Smooth muscle cell of trachea (primary cell): ENCODE results near the gene ASB8. TPM values are rescaled to one million over a fixed set of nuclear protein-coding genes. Genes with fewer than 3 reads are reported as not detected.

ENCODE experiments used
- total RNA-seq: library from RNA; depleted of rRNA; stranded (reverse); fragments of >200 nt; gene quantifications from 2 replicates; pipeline ENCODE4 v1.2.1, GENCODE V29; 2014

The ASB8 gene
- 24.3 and 34.6 TPM in 2 replicates for total RNA-seq

GRCh38 chr12:48157018-48157888 is at the start of gene ASB8:
TSS of gene ASB8 (minus strand) at chr12:48157515. CDS start at chr12:48153496, 4,019 bp downstream.

GRCh38 chr12:48203192-48203591 is 45.9 kb upstream of the ASB8 start, which contains the start of gene OR10AD1:
TSS of gene OR10AD1 (minus strand) at chr12:48203292. CDS start at chr12:48203292, 0 bp downstream.

GRCh38 chr12:48183091-48183875 is 26.0 kb upstream of the ASB8 start, which contains the start of gene CCDC184:
TSS of gene CCDC184 (plus strand) at chr12:48183644. CDS start at chr12:48184123, 479 bp downstream.

GRCh38 chr12:48119078-48119833 is 38.1 kb downstream of the ASB8 start, which contains the start of gene PFKM:
TSS of gene PFKM (plus strand) at chr12:48119364. CDS start at chr12:48122775, 3,411 bp downstream.

GRCh38 chr12:48105867-48106680 is 51.2 kb downstream of the ASB8 start, which contains the start of gene SENP1:
TSS of gene SENP1 (minus strand) at chr12:48106079. CDS start at chr12:48101472, 4,607 bp downstream.

Other genes with a start within 250 kb of the ASB8 start
- gene TMEM106C, start 193.9 kb downstream of the ASB8 start, total RNA-seq, result 71.8 and 130 TPM in 2 replicates
- gene COL2A1, start 153.0 kb downstream of the ASB8 start, total RNA-seq, result under 0.01 and 0.15 TPM in 2 replicates
- 18.3 and 19.4 TPM in 2 replicates for gene SENP1, start 51.4 kb downstream of the ASB8 start, total RNA-seq
- 102 and 109 TPM in 2 replicates for gene PFKM, start 38.2 kb downstream of the ASB8 start, total RNA-seq
- gene CCDC184, start 26.1 kb upstream of the ASB8 start, total RNA-seq, result 0.15 and 0.33 TPM in 2 replicates
- not detected in 2 replicates for gene OR10AD1, start 45.8 kb upstream of the ASB8 start, total RNA-seq
- gene ZNF641, start 193.4 kb upstream of the ASB8 start, total RNA-seq, result 4.2 and 5.6 TPM in 2 replicates